HUES6 (cell line): ENCODE measurements around the gene TMEM222.

ENCODE experiments used
- H3K27ac ChIP-seq: 2 replicates; pipeline ENCODE4 v1.7.0; 2013; ENCODE audit warnings: low read depth, mild to moderate bottlenecking, low read length, inconsistent platforms
- H3K27me3 ChIP-seq: 2 replicates; pipeline ENCODE4 v1.6.1; 2013; ENCODE audit warnings: low read length; ENCODE audit not compliant: control insufficient read depth, insufficient read depth
- H3K36me3 ChIP-seq: 2 replicates; pipeline ENCODE4 v1.6.1; 2013; ENCODE audit warnings: low read length; ENCODE audit not compliant: control insufficient read depth, insufficient read depth
- H3K4me1 ChIP-seq: 2 replicates; pipeline ENCODE4 v1.6.1; 2013; ENCODE audit warnings: low read length; ENCODE audit not compliant: control insufficient read depth, insufficient read depth
- H3K4me3 ChIP-seq: 2 replicates; pipeline ENCODE4 v1.5.1; 2013; ENCODE audit warnings: low read depth, low read length
- H3K9ac ChIP-seq: one replicate; pipeline ENCODE4 v1.6.1; 2013; ENCODE audit warnings: mild to moderate bottlenecking, low read length
- H3K9me3 ChIP-seq: 2 replicates; pipeline ENCODE4 v1.6.1; 2013; ENCODE audit warnings: low read depth, low read length; ENCODE audit not compliant: control insufficient read depth, insufficient read depth

Gene TMEM222

DNA sequence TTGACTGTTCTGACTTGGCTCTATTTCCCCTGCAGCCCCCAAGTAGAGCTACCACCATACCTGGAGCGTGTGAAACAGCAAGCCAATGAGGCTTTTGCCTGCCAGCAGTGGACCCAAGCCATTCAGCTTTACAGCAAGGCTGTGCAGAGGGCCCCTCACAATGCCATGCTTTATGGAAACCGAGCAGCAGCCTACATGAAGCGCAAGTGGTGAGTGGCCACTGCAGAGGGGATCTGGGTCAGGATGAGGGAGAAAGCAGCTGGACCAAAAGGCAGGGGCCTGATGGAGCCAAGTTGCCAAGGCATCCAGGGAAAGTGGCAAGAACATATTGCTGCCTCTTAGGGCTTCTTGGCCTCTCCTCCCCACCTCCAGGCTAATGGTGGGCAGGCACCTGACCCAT is 24.1 kb upstream of the TMEM222 start:
- H3K4me1 ChIP-seq: peaks cover 35% of the 10 kb centered on the region
- peaks cover 16% of the 10 kb centered on the region for H3K36me3 ChIP-seq
- no peaks in the 10 kb centered on the region for H3K9me3 ChIP-seq
- H3K9ac ChIP-seq: no peak overlapping the region
- H3K4me3 ChIP-seq: no peak overlapping the region
- H3K27ac ChIP-seq: no peak overlapping the region
- no peaks in the 10 kb centered on the region for H3K27me3 ChIP-seq

DNA sequence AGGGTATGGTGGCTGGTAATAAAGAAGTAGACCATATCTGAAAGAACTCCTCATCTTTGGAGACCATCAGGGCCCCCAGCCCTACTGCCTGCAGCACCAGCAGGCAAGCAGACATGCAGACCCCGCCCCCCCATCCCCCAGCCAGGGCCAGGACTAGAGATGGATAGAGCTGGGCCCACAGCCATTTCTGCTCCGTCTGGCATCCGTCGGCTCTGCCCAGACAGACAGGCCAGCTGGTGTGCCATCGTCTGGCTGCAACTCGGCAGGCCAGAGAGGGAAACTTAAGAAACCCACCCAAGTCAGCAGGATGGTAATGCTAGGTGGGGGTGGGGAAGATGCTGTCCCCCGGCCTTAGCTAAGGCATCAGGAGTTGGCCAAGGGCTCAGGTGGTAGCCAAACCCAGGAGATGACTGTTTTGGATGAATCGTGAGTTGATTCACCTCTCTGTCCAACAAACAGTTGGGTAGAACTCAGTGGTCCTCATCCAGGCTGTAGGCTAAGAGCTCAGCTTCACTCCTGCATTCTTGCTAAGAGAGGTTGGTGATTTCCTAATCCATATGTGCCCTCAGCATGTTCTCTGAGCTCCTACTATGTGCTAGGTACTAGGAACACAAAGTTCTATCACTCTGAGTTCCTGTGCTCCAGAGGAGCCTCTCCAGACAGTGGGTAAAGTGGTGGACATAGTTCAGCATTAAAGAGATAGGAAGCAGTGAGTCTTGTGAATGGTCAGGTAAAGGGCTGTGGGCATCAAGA is 23.2 kb upstream of the TMEM222 start:
- H3K4me3 ChIP-seq: peak overlapping the region; percentile 0; the same call in 1 of the 2 replicates

DNA sequence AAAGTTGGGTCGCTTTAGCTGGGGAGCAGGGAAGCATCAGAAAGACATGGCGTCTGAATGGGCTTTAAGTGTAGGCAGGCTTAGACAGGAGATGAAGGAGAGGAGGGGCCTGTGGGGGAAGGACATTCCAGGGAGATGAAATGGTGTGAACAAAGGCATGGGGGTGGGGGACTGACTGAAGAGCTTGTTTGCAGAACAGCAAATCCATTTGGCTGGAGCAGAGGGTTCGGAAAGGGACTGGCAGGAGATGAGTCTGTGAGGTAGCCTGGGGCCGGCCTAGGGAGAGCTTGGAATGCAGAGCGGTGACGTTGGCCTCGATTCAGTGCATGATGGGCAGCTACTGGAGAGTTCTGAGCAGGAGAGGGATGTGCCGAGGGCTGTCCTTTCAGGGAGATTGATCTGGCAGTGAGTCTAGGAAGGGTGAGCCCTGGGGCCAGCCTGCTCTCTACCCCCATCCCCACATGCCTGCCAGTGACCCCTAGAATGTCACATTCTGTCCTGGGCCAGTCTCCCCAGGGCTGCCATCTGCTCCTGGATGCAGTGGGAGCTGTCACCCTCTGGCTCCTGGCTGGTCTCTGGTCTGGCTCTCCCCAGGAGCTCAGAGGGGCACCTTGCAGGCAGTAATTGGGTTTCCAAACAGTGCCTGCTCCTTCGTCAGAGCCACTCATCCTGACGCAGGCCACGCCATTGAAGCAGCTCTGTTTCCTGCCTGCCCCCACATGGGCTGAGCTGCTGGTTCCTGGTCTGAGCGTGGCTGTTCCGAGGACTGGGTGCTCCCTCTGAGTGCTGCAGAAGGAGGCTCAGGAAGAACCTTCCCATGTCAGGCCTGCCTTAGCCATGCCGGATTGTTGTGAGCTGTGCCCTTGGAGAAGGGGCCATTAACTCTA is 22.3 kb upstream of the TMEM222 start:
- Histone ChIP-seq H3K4me1 (peaks cover 35% of the 10 kb centered on the region), H3K27ac (peak overlapping the region; percentile 62; the same call in 1 of the 2 replicates), H3K27me3 (no peaks in the 10 kb centered on the region), H3K9me3 (no peaks in the 10 kb centered on the region), H3K4me3 (peak overlapping the region; percentile 0; the same call in 1 of the 2 replicates), H3K36me3 (peaks cover 6% of the 10 kb centered on the region), H3K9ac (peak overlapping the region; percentile 68)

More for the DNA sequence above, 23.2 kb upstream of the TMEM222 start:
- Histone ChIP-seq H3K4me1 (peaks cover 35% of the 10 kb centered on the region), H3K9ac (peak overlapping the region; percentile 68), H3K9me3 (no peaks in the 10 kb centered on the region), H3K27ac (peak overlapping the region; percentile 30; the same call in 1 of the 2 replicates), H3K36me3 (peaks cover 13% of the 10 kb centered on the region), H3K27me3 (no peaks in the 10 kb centered on the region)

GRCh38 chr1:27300341-27301051 is 21.5 kb upstream of the TMEM222 start:
- peak overlapping the region; percentile 64 for H3K9ac ChIP-seq

DNA sequence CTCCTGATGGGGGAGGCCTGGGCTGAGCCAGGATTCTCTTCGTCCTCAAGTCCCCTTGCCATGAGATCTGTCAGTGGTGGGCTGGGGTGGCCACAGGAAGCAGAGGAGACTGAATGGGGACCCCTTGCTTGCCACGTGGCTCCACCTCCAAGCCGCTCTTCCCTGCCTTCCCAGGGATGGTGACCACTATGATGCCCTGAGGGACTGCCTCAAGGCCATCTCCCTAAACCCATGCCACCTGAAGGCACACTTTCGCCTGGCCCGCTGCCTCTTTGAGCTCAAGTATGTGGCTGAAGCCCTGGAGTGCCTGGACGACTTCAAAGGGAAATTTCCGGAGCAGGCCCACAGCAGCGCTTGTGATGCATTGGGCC is 20.9 kb upstream of the TMEM222 start:
- H3K27me3 ChIP-seq: no peaks in the 10 kb centered on the region
- peaks cover 6% of the 10 kb centered on the region for H3K36me3 ChIP-seq
- no peak overlapping the region for H3K4me3 ChIP-seq
- H3K9ac ChIP-seq: peak overlapping the region; percentile 12
- no peak overlapping the region; the same call in 1 of the 2 replicates for H3K27ac ChIP-seq
- H3K9me3 ChIP-seq: no peaks in the 10 kb centered on the region
- H3K4me1 ChIP-seq: peaks cover 35% of the 10 kb centered on the region

More at GRCh38 chr1:27300341-27301051, 21.5 kb upstream of the TMEM222 start:
- H3K4me1 ChIP-seq: peaks cover 35% of the 10 kb centered on the region
- no peaks in the 10 kb centered on the region for H3K9me3 ChIP-seq
- H3K27me3 ChIP-seq: no peaks in the 10 kb centered on the region
- H3K27ac ChIP-seq: peak overlapping the region; percentile 62; the same call in 1 of the 2 replicates
- peaks cover 6% of the 10 kb centered on the region for H3K36me3 ChIP-seq
- no peak overlapping the region for H3K4me3 ChIP-seq

GRCh38 chr1:27301582-27302199 is 20.3 kb upstream of the TMEM222 start:
- Histone ChIP-seq H3K27ac (no peak overlapping the region), H3K4me1 (peaks cover 39% of the 10 kb centered on the region), H3K27me3 (no peaks in the 10 kb centered on the region), H3K4me3 (no peak overlapping the region), H3K36me3 (peaks cover 6% of the 10 kb centered on the region), H3K9me3 (no peaks in the 10 kb centered on the region), H3K9ac (no peak overlapping the region)

DNA sequence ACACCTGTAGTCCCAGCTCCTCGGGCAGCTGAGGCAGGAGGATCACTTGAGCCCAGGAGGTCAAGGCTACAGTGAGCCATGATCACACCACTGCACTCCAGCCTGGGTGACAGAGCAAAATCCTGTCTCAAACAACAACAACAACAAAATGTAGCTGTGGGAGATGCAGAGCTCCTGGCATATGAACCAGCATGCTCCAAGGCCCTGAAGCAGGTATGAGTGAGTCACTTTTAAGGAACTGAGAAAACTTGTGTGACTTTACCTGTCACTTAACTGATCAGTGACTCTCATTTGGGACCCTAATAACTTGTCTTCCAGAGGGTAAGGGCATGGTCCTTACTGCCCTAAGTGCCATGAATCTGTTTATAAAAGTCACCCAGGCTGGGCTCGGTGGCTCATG is 19.4 kb upstream of the TMEM222 start:
- no peak overlapping the region for H3K4me3 ChIP-seq
- H3K27me3 ChIP-seq: no peaks in the 10 kb centered on the region
- no peak overlapping the region for H3K27ac ChIP-seq
- H3K4me1 ChIP-seq: peaks cover 48% of the 10 kb centered on the region
- no peaks in the 10 kb centered on the region for H3K9me3 ChIP-seq
- H3K9ac ChIP-seq: no peak overlapping the region
- H3K36me3 ChIP-seq: peaks cover 6% of the 10 kb centered on the region

- H3K4me3 ChIP-seq: no peak overlapping the region
Measured at GRCh38 chr1:27303509-27303908, 18.5 kb upstream of the TMEM222 start.

GRCh38 chr1:27306071-27306470 is 15.9 kb upstream of the TMEM222 start:
- no peaks in the 10 kb centered on the region for H3K36me3 ChIP-seq
- H3K4me1 ChIP-seq: peaks cover 34% of the 10 kb centered on the region
- H3K9me3 ChIP-seq: no peaks in the 10 kb centered on the region
- no peak overlapping the region for H3K9ac ChIP-seq
- H3K27ac ChIP-seq: no peak overlapping the region
- no peaks in the 10 kb centered on the region for H3K27me3 ChIP-seq
- no peak overlapping the region for H3K4me3 ChIP-seq

More at GRCh38 chr1:27303509-27303908, 18.5 kb upstream of the TMEM222 start:
- Histone ChIP-seq H3K36me3 (no peaks in the 10 kb centered on the region), H3K4me1 (peaks cover 57% of the 10 kb centered on the region), H3K27me3 (no peaks in the 10 kb centered on the region), H3K9ac (no peak overlapping the region), H3K27ac (no peak overlapping the region), H3K9me3 (no peaks in the 10 kb centered on the region)
